ENCODE results near the gene CSMD2.

Gene CSMD2

GRCh38 chr1:33660956-33661355 lies 504.1 kb downstream of the CSMD2 start:
- DNase-seq (ENCODE audit: low read depth) = no peak
- H3K4me3 ChIP-seq (ENCODE audit: control insufficient read depth, low read depth, low read length) = no peak overlapping the region
- TF ChIP-seq CTCF (IDR thresholded peaks at IDR 0.05; ENCODE audit: control insufficient read depth, insufficient read depth, low read depth, low read length, missing control alignments) = no peak

GRCh38 chr1:33660244-33660643 lies 504.8 kb downstream of the CSMD2 start:
- TF ChIP-seq CTCF (IDR thresholded peaks at IDR 0.05; ENCODE audit: control insufficient read depth, insufficient read depth, low read depth, low read length, missing control alignments) = no peak
- H3K4me3 ChIP-seq (ENCODE audit: control insufficient read depth, low read depth, low read length) = no peak overlapping the region
- DNase-seq (ENCODE audit: low read depth) = no peak

- no peak for TF ChIP-seq CTCF (IDR thresholded peaks at IDR 0.05; ENCODE audit: control insufficient read depth, insufficient read depth, low read depth, low read length, missing control alignments)
- no peak overlapping the region for H3K4me3 ChIP-seq (ENCODE audit: control insufficient read depth, low read depth, low read length)
- no peak for DNase-seq (ENCODE audit: low read depth)
Observed at GRCh38 chr1:33659641-33660040, 505.4 kb downstream of the CSMD2 start.

GRCh38 chr1:33657833-33658232 lies 507.2 kb downstream of the CSMD2 start:
- TF ChIP-seq CTCF (IDR thresholded peaks at IDR 0.05; ENCODE audit: control insufficient read depth, insufficient read depth, low read depth, low read length, missing control alignments) = no peak
- no peak for DNase-seq (ENCODE audit: low read depth)
- no peak overlapping the region for H3K4me3 ChIP-seq (ENCODE audit: control insufficient read depth, low read depth, low read length)

GRCh38 chr1:33656467-33657005 lies 508.5 kb downstream of the CSMD2 start:
- no peak for DNase-seq (ENCODE audit: low read depth)
- H3K4me3 ChIP-seq (ENCODE audit: control insufficient read depth, low read depth, low read length) = no peak overlapping the region
- TF ChIP-seq CTCF (IDR thresholded peaks at IDR 0.05; ENCODE audit: control insufficient read depth, insufficient read depth, low read depth, low read length, missing control alignments) = no peak

- no peak for DNase-seq (ENCODE audit: low read depth)
- no peak for TF ChIP-seq CTCF (IDR thresholded peaks at IDR 0.05; ENCODE audit: control insufficient read depth, insufficient read depth, low read depth, low read length, missing control alignments)
- H3K4me3 ChIP-seq (ENCODE audit: control insufficient read depth, low read depth, low read length) = no peak overlapping the region
Observed at GRCh38 chr1:33655496-33655895, 509.5 kb downstream of the CSMD2 start.
